ENCODE data around the gene TSHZ2. TPM values are rescaled to one million over a fixed set of nuclear protein-coding genes. Genes with fewer than 3 reads are reported as not detected.
"Not testable (repeated sequence)": the region's sequence is repeated elsewhere in the genome, so short reads cannot be mapped to it uniquely, and the experiment has no call there.

The TSHZ2 gene
- total RNA-seq, 1 experiment from 2014 or later = 0.20 TPM

GRCh38 chr20:53530440-53530839 is 558.3 kb downstream of the TSHZ2 start (continued):
- TF ChIP-seq ZNF281 (CRISPR knock-in tag; IDR thresholded peaks at IDR 0.05) = no peak

- H3K36me3 Mint-ChIP-seq; DNase-seq (ENCODE audit: low spot score); POLR2A ChIA-PET; H3K27ac Mint-ChIP-seq; H3K4me3 Mint-ChIP-seq; H3K4me1 Mint-ChIP-seq; H3K9me3 Mint-ChIP-seq; H3K27me3 Mint-ChIP-seq (ENCODE audit: low read depth); CTCF ChIA-PET; ATAC-seq: not testable (repeated sequence)
Measured at GRCh38 chr20:53532654-53533312, 560.6 kb downstream of the TSHZ2 start.

DNA sequence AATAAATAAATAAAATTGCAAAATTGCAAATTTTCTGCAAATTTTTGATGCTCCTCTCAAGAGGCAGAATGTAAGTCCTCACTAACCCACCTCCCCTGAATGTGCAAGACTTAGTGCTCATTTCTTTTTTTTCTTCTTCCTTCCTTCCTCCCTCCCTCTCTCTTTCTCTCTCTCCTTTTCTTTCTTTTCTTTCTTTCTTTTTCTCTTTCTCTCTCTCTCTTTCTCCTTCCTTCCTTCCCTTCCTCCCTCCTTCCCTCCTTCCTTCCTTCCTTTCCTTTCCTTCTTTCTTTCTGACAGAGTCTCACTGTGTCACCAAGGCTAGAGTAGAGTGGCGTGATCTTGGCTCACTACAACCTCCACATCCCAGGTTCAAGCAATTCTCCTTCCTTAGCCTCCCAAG is 561.3 kb downstream of the TSHZ2 start:
- ChIA-PET CTCF (no interaction called here), POLR2A (no interaction called here)
- no peaks in the 10 kb centered on the region for H3K36me3 Mint-ChIP-seq
- H3K27ac Mint-ChIP-seq = no peak overlapping the region
- DNase-seq (ENCODE audit: low spot score) = no peak
- no peaks in the 10 kb centered on the region; the same call in 1 of the 2 replicates for H3K27me3 Mint-ChIP-seq (ENCODE audit: low read depth)
- ATAC-seq = no peak
- H3K4me3 Mint-ChIP-seq = no peak overlapping the region
- H3K9me3 Mint-ChIP-seq = peaks cover 7% of the 10 kb centered on the region; the same call in 1 of the 2 replicates
- H3K4me1 Mint-ChIP-seq = 0 out of 2 replicates have a peak, but pooled peaks cover 2% of the 10 kb centered on the region
- TF ChIP-seq TCF7 (CRISPR knock-in tag; IDR thresholded peaks at IDR 0.05; ENCODE audit: low read depth) (no peak), FOXJ3 (CRISPR knock-in tag; IDR thresholded peaks at IDR 0.05; ENCODE audit: borderline replicate concordance) (no peak), OVOL2 (CRISPR knock-in tag; IDR thresholded peaks at IDR 0.05; ENCODE audit: borderline replicate concordance) (no peak), IRF2 (CRISPR knock-in tag; IDR thresholded peaks at IDR 0.05; ENCODE audit: borderline replicate concordance, low read depth) (no peak), MYBL2 (CRISPR knock-in tag; IDR thresholded peaks at IDR 0.05) (no peak), HMGA2 (CRISPR knock-in tag; IDR thresholded peaks at IDR 0.05) (no peak), ESRRA (CRISPR knock-in tag; IDR thresholded peaks at IDR 0.05; ENCODE audit: borderline replicate concordance) (no peak), MAX (CRISPR knock-in tag; IDR thresholded peaks at IDR 0.05) (no peak), ZNF512 (CRISPR knock-in tag; IDR thresholded peaks at IDR 0.05; ENCODE audit: borderline replicate concordance) (no peak), JAZF1 (CRISPR knock-in tag; IDR thresholded peaks at IDR 0.05) (no peak), ZNF232 (CRISPR knock-in tag; IDR thresholded peaks at IDR 0.05) (no peak), NR3C1 (CRISPR knock-in tag; conservative IDR thresholded peaks at IDR 0.05; ENCODE audit: low read depth) (no peak), PRRX2 (CRISPR knock-in tag; IDR thresholded peaks at IDR 0.05) (no peak), TEAD4 (CRISPR knock-in tag; IDR thresholded peaks at IDR 0.05) (no peak), E2F1 (CRISPR knock-in tag; IDR thresholded peaks at IDR 0.05) (no peak), FOXP1 (CRISPR knock-in tag; IDR thresholded peaks at IDR 0.05; ENCODE audit: borderline replicate concordance) (no peak), ZNF423 (CRISPR knock-in tag; IDR thresholded peaks at IDR 0.05) (no peak)
- TF ChIP-seq, protein P1, sequence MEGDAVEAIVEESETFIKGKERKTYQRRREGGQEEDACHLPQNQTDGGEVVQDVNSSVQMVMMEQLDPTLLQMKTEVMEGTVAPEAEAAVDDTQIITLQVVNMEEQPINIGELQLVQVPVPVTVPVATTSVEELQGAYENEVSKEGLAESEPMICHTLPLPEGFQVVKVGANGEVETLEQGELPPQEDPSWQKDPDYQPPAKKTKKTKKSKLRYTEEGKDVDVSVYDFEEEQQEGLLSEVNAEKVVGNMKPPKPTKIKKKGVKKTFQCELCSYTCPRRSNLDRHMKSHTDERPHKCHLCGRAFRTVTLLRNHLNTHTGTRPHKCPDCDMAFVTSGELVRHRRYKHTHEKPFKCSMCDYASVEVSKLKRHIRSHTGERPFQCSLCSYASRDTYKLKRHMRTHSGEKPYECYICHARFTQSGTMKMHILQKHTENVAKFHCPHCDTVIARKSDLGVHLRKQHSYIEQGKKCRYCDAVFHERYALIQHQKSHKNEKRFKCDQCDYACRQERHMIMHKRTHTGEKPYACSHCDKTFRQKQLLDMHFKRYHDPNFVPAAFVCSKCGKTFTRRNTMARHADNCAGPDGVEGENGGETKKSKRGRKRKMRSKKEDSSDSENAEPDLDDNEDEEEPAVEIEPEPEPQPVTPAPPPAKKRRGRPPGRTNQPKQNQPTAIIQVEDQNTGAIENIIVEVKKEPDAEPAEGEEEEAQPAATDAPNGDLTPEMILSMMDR (IDR thresholded peaks at IDR 0.05) = no peak
- TF ChIP-seq, protein P2, sequence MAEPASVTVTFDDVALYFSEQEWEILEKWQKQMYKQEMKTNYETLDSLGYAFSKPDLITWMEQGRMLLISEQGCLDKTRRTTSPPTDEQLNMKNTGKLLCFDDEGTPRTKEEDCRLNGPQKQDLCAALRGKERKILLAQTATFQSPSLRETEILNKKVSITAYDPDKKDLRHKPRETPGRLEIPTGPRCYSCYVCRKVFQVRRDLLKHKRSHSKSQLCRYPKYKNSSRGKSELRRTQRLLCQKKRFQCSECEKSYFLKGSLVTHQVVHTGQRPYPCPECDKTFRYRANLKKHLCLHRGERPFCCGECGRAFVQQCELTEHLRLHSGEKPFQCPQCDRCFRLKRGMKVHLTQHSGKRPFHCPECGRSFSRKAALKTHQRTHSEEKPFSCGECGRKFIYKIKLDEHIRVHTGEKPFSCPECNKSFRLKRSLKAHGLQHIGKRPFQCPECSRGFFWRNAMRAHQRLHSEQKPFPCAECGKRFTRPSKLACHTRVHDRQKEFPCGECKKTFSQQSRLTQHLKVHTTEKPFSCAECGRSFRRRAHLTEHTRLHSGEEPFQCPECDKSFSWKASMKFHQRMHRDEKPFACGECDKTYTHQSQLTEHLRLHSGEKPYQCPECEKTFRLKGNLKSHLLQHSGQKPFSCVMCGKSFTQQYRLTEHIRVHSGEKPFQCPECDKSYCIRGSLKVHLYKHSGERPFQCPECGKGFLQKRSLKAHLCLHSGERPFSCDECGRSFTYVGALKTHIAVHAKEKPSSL (CRISPR knock-in tag; conservative IDR thresholded peaks at IDR 0.05) = no peak

All from WTC11 (cell line).